ENCODE measurements around the gene TMEM270.

Gene TMEM270

DNA sequence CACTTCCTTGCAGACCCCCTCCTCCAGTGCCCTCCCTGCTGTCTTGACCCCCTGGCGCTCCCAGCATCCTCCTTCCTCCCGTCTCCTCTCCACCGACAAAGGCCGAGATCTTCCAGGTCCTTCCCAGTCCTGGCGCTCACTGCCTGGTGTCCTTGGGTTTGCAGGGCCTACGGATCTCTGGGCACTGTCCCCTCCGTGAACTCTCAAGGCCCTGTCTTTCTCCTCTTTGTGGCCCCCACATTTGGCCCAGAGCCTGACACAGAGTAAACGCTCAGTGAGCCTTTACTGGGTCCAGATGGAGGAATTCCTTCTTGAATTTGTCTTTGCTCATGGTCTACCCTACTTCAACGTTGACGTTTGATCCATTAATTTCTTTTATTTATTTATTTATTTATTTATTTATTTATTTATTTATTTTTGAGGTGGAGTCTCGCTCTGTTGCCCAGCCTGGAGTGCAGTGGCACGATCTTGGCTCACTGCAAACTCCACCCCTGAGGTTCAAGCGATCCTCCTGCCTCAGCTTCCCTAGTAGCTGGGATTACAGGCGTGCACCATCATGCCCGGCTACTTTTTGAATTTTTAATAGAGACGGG lies 29.7 kb downstream of the TMEM270 start:
- no peak for DNase-seq

DNA sequence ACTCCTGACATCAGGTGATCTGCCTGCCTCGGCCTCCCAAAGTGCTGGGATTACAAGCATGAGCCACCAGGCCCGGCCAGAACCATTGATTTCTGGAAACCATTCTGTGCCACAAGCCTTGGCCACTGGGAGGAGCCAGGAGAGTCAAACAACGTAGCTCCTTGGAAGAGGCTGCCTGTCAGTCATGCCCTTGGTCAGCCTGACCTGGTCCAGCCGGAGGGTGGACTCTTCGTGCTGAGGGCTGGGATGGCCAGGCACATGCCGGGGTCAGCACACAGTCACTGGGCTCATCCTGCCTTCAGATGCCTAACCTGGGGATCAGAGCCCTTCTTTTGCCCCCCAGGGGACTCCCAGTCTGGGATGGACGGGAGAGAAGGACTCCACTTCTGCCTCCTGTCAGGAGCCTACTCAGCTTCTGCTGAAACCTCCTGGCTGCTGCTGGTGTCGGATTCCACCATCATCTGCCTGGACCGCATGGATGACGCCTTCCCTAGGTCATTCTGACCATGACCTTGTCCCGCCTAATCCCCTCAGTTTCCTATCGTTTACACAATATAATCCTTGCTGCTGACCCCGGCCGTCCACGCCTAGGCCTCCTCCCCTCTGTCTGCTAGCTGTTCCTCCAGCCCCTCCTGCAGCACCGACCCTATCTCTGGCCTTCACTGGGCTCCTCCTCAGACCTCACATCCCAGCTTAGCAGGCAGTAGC lies 30.4 kb downstream of the TMEM270 start:
- no peak for DNase-seq

DNA sequence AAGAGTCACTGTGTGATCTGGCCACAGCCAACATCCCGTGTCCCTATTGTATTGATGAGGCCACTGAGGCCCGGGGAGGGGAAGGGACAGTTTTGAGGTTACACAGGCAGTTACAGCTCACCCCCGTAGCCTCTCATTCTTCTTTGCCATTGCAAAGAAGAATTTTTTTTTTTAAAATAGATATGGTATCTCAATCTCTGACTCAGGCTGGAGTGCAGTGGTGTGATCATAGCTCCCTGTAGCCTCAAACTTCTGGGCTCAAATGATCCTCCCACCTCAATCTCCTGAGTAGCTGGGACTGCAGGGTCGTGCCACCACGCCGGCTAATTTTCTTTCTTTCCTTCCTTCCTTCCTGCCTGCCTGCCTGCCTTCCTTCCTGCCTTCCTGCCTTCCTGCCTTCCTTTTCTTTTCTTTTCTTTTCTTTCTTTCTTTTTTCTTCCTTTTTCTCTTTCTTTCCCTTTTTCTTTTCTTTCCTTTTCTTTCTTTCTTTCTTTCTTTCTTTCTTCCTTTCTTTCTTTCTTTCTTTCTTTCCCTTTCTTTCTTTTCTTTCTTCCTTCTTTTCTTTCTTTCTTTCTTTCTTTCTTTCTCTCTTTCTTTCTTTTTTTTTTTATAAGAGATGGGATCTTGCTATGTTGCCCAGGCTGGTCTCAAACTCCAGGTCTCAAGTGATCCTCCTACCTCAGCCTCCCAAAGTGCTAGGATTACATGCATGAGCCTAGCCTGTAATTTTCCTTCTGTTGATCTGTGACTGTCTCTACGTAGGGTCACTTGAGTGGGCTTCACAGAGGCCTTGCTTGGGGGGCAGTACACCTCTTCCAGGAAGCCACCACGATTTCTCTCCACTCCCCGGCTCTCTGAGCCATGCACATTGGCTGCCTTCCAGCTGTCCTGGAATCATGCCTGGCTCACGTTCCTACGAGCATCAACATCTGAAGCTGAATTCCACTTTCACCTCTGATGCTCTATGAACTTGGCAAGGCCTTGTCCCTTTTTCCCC lies 31.3 kb downstream of the TMEM270 start:
- no peak for DNase-seq

DNA sequence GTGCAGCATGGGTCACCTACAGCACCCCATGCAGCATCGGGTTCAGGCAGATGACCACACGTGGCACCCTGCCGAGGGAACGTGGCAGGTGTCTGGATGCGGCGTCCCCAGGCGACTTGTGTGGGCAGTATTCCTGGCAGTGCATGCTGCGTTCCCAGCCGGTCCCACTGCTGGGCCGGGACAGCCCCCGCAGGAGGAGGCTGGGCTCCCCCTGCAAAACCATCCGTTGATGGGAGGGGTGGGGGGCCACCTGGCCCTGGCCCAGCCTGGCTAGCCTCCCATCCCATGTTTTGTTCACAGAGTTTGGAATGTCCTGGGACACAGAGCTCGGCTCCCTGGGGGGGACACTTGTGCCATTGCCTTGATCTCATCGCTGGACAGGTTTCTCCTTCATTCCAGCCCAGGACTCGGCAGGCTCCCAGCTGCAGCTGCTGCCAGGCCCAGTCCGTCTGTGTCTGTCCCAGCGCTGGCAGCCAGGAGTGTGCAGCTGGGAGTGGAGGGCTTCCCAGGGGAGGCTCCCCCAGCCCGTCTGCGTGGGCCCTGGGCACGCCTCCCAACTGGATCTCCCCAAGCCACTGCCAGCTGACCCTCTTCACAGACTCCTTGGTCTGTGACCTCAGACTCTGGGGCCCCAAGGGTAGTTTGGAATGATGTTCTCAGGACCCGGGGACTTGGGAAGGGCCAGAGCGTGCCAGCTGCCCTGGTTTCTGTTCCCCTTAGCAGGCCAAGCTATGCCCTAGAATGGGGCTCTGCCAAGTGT lies 32.6 kb downstream of the TMEM270 start:
- DNase-seq: no peak

DNA sequence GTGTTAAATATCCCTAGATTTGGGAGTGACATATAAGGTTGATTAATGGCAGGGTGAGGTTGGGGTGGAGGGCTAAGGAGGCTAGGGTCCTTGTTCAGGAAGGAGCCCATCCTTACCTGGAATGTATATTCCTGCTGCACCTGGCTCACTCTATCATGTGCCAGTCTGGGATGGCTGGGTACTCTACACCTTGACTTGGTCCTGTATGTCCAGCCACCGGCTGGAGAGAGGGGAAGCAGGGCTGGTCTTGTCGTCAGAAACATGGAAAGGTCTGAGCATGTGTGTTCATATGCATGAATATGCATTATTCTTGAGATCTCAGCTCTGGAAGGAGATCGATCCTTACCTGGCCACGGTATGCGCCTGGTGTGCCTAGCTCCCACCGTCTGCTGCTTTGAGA lies 33.2 kb downstream of the TMEM270 start:
- DNase-seq: no peak

DNA sequence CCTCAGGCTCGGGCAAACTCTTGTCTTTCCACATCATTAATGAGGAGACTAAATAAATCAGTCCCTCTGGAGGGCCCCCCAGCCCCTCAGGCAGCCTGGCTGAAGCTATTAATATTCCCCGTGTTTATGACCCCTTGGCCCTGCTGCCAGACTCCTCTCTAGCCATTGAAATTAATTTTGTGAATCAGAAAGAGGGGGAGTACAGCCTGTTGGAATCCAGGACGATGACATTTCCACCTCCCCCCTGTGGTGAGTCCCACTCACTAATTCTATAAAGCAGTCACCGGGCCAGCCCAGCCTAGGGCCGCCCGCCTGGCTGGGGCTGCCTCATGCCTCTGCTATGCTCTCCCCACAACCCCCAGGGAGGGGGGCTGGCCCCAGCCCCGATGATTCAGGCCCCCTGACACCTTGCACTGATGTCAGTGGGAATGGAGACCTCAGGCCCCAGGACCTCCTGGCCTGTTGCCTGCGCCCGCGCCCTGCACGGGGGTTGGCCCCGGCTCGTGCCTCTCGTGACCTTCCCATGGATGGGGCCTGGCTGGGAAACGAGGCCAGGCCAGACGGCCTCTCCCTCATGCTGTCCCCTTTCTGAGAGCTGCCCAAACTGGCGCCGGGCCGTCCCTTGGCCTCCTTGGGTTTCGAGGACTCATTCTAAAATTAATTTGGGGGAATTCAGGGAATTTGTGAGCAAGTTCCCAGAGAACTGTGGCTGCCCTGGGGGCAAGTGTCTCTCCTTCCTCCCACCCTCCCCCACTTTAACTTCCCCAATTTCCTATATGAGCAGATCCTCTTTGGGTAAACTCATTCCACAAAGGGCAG lies 34.0 kb downstream of the TMEM270 start:
- DNase-seq: no peak

DNA sequence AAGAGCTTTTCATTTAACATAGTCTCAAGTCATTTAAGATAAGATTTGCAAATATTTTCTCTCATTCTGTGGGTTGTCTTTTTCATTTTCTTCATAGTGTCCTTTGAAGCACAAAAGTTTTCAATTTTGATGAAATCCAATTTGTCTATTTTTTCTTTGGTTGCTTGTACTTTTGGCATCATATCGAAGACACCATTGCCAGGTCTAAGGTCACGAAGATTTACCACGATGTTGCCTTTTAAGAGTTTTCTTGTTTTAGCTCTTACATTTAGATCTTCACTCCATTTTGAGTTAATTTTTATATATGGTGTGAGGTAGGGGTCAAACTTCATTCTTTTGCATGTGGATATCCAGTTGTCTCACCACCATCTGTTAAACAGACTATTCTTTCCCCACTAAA lies 34.7 kb downstream of the TMEM270 start:
- DNase-seq: no peak

DNA sequence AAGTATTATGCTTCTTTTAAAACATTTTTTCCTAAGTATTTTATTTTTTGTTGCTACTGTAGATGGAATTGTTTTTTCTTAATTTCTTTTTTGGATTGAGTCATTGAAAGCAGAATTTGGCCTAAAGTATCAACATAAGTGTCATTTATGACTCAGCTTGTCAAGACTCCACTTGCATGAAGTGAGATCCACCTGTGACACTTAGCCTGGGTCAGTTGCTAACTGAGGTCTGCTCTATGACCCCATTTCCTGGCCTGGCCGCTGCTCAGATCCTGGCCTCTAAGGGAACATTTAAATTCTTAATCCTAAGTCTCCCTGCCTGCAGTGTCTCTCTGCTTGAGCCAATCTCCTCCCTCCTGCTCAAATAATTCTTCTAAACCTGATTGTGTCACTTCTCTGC lies 35.5 kb downstream of the TMEM270 start:
- no peak for DNase-seq

DNA sequence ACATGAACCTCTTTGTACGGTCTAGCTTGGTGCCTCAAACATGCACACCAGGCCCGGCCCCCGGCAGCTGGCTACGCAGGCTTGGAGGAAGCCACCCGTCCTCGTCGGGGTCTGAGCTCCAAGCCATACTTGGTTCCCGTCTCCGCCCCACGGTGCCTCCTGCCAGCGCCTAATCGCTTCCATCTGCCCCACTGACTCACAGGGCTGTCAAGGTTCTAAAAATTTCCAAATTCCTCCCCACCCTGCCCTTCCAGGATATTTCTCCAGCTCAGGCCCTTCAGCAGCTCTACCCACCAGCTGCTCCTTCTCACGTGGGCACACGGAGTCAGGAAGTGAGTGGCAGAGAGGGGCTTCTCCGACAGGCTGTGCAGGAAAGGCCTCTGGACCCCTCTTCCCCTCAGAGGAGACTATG lies 38.8 kb downstream of the TMEM270 start:
- DNase-seq: no peak

DNA sequence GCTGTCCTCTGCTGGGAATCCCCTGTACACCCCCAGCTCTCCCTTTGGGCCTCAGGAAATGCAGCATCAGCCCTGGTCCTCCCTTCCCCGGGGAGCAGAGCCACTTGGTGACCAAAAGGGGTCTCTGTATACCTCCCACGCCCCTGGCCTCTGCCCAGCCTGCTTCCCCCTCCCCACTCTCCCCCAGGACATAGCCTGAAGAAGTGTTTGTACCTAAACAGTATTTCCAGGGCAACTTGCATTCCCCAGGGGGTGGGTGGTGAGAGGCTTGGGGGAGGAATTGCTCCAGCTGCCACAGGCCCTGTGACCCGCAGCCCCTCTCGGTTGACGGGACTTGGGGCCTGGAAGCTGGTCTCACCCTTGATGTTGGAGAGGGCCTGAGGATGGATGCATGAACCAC lies 39.3 kb downstream of the TMEM270 start:
- DNase-seq: no peak

DNA sequence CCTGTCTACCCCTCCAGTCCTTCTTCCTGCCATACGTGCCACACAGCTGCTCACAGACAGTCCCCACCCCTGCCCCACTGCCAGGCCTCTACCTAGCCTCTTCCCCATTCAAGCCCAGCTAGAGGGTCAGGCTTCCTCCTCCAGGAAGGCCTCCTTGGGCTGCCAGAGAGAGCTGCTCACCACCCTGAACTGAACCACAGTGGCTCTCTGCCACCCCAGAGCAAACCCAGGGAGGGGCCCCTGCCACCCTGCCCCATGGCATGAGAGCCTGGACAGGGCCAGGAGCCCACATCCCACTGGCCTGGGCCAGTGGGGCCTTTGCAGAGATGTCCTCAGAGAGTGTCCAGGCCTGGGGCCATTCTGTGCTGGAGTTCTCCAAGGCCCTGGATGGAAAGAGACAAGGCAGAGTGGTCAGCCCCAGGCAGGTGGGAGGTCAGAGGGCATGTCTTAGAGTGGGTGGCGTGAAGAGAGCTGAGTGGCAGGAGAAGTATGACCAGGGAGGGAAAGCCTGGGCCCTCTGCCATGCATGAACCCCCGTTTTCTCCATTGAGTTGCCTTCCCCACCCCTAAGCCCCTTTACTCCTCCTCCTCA lies 40.4 kb downstream of the TMEM270 start:
- DNase-seq: no peak

DNA sequence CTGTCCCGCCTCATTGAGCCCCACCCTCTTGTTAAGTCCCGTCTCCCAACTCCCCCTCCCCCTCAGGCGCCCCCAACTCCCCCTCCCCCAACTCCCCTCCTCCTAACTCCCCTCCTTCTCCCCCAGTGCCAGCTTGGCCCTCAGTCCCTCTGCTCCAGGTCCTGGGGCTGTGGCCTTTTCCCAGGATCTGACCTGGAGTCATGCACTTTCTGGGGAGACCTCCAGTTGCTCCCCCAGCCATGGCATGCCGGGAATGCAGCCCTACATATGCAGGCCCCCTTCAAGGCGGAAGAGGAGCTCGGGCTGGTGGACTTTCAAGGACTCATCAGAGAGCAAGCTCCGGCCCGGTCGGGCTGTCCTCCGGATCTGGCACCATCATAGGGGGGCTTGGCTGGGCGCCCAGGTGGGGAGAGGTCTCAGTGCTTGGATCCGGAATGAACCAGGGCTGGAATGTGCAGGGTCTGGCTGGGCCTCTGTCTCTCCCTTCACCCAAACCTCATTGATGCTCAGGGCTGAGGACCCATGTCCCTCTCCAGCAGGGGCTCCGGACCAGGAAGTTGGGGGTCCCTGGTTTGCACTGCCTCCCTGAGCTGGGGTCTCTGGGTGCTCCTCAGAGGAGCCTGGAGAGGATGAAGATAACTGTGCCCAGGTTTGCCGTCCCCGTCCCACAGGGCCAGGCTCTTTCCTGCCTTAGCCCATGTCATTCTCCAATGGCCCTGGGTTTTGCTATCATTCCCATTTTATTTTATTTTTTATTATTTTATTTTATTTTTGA lies 41.1 kb downstream of the TMEM270 start:
- DNase-seq: no peak

DNA sequence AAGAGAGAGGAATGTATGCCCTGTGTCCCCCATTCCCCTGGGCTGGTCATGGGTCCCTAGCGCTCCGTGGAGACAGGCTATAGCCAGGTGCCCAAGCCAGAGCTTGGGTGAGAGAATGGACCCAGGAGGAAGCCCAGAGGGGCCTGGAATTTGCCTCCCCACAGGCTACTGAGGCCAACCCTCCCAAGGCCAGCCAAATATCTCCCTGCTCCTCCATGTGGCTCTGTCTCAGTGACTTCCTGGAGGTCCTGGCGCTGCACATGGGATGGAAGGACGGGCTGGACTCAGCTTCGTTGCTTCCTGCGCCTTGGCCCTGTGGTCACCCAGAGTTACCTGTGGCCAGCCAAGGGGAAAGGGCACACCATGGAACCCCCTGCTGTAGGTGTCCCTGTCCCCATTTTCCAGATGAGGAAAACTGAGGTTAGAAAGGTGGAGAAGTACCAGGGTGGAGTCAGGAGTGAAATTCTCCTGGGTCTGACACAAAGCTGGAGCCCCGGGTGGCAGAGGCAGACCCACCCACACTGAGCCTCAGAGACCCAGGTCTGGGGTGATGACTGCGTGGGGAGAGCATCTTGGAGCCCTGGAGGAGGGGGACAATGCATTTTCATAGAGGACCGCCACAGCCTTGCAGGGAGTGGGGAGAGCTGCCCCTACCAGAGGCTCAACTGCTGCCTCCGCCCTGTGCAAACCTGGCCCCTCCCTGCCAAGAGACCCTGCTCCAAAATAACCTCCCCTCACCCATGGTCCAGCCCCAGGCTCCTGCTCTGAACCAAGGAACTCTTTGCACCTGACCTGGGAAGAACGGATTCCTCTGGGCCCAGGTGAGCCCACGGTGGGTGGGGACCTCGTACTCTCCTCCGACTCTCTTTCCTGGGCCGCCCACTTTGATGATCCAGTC lies 42.6 kb downstream of the TMEM270 start:
- no peak for DNase-seq

DNA sequence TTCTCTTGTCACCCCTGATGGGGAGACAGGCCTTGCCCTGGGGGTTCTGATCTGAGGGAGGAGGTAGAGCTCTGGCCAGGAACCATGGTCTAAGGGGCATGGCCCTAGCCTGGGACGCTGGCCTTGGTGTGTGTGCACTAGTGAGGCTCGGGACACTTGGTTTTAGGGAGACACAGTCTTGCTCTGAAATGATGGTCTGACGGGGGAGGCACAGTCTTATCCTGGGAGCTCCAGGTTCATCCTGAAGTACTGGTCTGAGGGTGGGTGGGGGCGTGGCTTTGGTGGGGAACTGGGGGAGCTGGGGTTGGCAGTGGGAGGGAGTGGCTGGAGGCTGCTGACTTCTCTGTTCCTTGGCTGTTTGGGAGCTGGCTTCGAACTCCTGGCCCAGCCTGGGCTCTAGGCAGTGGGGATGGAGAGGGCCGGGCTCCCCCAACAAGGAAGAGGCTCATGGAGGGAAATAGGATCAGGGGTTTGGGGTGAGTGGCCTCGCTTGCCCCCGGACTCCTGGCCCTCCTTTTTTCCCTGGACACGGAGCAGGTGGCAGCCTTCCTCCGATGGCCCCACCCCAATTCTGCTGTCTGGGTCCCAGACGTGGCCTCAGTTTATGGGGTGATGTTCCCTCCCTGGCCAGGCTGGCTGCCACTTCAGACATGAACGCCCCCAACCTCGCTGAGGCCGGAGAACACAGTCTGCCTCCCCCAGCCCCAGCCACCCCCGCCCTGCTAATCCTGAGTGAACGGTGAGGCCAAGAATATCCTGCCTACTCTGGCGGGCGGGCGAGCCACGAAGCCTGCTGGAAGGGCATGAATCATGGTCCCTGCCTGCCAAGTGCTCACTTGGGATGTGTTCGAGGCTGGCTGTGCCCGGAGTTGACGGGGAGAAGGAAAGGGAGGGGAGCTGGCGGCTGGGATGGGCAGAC lies 43.5 kb downstream of the TMEM270 start:
- no peak for DNase-seq

DNA sequence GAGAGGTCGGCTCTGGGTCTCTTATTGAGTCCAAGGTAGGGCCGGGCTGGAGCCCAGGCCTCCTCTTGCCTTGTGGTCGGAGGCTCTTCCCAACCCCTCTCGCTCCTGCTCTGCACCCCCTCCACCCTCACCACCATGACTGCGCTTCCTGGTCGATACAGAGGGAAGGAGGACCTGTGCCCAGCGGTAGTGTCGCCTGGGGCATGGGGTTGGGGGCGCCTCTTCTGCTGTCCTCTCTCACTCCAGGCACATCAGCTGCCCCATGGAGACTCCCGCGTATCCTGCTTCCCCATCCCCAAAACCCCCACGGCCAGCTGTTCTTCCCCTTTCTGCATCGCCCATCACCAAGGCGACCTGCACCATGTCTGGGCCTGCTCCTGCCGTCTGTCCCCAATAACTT lies 44.4 kb downstream of the TMEM270 start:
- DNase-seq: no peak

DNA sequence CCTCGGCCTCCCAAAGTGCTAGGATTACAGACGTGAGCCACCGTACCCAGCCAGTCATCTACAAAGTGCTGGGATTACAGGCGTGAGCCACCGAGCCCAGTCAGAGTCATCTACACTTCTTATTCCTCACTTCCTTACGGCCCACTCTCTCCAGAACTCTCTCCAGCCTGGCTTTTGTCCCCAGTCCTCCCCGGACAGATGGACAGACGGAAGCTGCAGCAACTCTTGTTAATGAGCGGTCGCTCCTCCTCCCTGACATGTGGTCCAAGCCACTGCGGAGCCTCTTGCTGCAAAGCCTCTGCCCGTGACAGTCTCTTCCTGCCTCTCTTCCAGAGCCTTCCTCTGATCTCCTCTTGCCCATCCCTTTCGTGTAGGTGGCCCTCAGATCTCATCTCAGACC lies 45.9 kb downstream of the TMEM270 start:
- DNase-seq: no peak

DNA sequence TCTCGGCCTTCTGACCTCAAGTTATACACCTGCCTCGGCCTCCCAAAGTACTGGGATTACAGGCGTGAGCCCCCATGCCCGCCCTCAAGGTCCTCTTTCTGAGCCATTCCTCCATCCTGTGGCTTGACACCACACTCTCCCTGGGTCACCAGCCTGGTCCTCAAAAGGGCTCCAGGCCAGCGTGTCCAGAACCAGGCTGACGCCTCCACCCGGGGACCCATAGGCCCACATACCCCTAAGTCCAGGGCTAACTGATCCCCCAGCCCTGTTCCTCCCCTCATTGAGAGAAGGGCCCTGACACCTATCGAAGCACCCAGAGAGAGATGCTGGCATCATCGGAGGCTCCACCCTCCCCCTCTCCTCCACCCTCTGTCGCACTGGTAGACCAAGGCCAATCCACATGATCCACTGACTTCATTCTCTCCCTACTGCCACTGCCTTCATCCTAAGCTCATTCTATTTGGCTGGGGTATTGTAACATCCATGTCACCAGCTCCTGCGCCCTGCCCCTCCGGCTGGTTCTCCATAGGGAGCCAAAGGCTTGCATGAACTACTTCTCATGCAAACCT lies 46.7 kb downstream of the TMEM270 start:
- DNase-seq: no peak

DNA sequence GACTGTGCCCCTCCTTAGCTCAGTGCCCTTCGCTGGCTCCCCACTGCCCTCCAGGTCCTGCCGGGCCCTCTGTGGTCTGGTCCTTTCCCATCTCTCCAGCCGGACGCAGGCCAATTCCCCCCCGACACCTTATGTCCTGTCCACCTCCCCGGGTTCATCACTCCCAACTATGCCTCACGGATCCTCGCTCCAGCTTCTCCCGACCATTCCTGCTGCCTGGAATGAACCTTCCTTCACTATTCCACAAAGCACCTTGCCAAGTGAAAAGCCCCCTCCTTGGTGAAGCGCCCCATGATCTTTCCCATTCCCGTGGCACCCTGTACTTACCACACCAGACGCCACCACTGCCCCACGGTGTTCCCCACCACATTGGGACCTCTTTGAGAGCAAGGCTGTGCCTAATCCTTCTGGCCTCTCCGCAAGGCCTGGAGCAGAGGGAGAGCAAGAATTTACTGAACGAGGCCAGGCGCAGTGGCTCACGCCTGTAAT lies 47.2 kb downstream of the TMEM270 start:
- DNase-seq: no peak
